GM21447 (cell line): ENCODE measurements around the gene F2R.
"Not testable (repeated sequence)": the region's sequence is repeated elsewhere in the genome, so short reads cannot be mapped to it uniquely, and the experiment has no call there.

Source experiments
- ATAC-seq: cut with Tn5 transposase; IDR thresholded peaks from one replicate; pipeline ENCODE4 v1.9.1; 2021; ENCODE audit not compliant: unreplicated experiment

Gene F2R

DNA sequence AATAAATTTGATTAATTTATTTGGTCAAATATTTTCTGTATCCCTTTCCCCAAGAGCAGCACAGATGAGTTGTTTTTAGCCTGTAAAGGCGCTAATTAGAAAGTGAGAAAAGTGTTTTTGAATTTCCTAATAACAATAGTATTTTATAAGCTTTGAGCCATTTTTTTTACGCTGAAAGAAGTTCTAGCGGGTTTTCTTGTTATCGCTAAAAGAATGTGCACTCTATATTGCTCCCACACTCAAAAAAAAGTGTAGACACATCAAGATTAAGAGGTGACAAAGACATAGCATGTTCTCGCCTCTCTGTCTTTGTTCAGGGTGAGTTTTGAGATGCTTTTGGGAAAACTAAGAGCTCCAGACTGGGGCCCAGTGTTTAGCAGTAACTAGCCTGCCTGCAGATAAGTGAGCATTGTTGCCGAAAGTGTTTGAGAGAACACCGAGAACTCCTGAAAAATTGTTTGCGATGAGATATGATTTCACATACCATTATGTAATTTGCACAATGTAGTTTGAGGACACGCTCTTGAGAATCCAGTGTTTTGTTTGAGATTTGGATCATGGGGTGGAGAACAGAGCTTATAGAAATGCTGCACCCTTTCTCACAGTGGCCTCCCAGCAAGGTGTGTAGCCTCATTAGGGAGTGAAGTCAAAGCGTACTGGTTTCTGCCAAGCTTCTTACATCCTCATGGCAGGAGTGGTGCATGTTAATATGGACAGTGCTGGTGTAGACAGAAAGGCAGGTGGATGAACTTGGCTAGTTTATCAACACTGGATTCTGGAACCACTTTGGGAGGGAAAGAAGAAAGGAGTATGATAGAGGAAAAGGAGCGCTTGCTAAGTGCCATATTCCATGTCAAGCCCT lies 1.5 kb downstream of the F2R start:
- no peak for ATAC-seq

DNA sequence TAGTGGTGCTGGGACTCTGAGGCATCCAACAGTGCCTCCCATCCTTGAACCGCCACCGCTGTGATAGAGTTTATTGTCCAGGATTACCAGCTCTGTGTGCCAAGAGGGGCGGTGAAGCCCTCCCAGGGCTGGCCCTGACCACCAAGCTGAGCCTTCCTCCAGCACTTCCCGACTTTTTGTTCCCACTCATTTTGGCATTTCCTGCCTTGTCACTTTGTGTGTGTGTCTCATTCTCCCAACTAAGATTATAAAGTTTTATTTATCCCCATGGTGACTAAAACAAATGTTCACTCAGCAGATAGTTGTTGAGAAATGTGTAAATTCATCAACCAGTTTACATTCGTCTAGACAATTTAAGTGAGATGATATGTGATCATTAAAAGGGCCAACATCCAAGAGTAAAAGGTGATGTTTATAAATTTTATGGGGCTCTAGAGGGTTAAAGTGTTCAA lies 2.5 kb downstream of the F2R start:
- no peak for ATAC-seq

GRCh38 chr5:76718880-76719279 lies 3.0 kb downstream of the F2R start:
- ATAC-seq = no peak

DNA sequence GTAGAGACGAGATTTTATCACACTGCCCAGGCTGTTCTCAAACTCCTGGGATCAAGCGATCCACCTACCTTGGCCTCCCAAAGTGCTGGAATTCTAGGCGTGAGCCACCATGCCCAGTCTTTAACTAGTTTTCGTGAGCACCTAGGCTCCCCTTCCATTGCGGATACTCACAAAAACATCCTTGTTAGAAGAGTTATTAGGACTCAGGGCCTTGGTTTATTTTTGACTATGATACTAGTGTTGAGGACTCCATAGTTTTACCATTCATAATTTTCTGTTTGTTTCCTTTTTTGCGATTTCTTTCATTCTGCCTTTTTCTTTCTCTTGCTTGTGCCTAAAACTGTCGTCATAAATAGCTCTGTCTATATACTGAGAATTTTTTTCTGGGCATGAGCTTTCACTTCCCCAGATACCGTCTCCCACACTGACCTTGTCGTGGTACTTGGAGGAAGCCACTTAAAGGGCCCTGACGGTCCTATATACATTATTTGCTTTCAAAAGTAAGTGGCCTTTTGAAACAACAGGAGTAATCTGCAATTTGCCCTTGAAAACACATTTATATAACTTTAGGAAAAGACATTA lies 5.2 kb downstream of the F2R start:
- ATAC-seq = peak; percentile 97

DNA sequence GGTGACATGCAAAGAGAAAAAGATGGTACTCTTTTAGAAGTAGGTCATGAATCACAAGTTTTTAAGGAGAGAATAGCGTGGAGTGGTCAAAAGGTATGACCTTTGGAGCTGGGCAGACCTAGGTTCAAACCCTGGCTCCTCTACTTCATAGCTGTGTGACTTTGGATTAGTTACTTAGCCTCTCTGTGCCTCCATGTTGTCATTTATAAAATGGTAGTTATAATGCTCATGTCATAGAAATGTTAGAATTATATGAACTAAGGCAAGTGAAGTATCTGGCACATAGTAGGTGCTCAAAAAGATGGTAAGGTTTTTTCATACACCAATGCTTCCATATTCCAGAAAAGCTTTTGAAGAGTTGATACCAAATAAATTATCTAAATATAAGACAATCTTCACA lies 7.3 kb downstream of the F2R start:
- no peak for ATAC-seq

DNA sequence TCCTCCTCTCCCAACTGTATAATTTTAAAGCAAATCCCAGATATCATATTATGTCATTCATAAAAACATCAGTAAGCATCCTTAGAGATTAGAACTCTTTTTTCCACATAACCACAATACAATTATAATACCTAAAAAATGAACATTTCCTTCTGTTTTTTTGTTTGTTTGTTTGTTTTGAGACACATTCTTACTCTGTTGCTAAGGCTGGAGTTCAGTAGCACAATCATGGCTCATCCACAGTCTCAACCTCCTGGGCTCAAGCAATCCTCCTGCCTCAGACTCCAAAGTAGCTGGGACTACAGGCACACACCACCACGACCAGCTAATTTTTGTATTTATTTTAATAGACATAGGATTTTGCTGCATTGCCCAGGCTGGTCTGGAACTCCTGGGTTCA lies 8.0 kb downstream of the F2R start:
- no peak for ATAC-seq

DNA sequence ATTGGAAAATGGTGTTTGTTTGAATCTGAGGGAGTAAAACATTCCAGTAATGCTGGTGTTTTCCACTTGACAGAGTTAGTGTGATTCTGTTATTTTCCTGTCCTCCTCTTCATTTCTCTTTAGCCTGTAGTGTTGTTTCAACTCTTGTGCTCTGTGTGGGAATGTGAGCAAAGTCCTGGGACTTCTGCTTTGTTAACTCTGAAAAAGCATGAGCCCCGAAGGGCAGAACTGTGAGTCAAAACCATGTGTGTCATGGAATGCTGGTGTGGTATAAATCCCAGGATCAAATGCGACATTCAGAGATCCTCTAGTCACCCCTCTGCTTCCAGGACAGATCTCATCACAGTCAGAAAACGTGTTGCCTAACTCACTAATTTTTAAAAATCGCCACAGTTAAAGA lies 8.9 kb downstream of the F2R start:
- ATAC-seq = no peak

- no peak for ATAC-seq
These were observed 13.0 kb downstream of the F2R start for GRCh38 chr5:76728965-76729364.

DNA sequence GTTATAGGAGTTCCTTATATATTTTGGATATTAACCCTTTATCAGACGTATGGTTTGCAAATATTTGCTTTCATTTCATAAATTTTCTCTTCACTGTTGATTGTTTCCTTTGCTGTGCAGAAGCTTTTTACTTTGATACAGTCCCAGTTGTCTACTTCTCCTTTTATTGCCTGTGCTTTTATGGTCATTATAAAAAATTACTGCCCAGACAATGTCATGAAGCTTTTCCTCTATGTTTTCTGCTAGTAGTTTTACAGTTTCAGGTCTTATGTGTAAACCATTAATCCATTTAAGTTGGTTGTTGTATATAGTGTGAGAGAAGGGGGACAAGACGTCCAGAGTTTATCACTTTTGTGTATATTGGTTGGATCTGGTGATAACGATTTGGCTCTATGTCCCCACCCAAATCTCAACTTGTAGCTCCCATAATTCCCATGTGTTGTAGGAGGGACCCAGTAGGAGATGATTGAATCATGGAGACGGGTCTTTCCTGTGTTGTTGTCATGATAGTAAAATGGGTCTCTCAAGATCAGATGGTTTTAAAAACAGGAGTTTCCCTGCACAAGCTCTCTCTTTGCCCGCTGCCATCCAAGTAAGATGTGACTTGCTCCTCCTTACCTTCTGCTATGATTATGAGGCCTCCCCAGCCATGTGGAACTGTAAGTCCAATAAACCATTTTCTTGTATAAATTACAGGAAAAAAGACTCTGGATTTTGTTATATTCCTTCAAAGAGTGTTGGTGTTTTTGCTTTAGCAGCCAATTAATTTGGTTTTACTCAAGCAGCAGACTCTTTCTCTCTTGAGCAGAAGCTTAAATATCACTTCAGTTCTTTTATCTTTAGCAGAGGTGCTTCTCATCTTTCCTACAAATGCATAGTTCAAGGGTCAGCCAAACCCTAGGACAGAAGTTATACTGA lies 13.7 kb downstream of the F2R start:
- ATAC-seq = no peak

GRCh38 chr5:76732405-76733048 lies 16.6 kb downstream of the F2R start:
- ATAC-seq = no peak

DNA sequence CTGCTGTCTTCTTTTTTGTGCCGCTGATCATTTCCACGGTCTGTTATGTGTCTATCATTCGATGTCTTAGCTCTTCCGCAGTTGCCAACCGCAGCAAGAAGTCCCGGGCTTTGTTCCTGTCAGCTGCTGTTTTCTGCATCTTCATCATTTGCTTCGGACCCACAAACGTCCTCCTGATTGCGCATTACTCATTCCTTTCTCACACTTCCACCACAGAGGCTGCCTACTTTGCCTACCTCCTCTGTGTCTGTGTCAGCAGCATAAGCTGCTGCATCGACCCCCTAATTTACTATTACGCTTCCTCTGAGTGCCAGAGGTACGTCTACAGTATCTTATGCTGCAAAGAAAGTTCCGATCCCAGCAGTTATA lies 17.1 kb downstream of the F2R start:
- peak; percentile 46 for ATAC-seq

GRCh38 chr5:76735762-76736545 lies 20.0 kb downstream of the F2R start:
- no peak for ATAC-seq

DNA sequence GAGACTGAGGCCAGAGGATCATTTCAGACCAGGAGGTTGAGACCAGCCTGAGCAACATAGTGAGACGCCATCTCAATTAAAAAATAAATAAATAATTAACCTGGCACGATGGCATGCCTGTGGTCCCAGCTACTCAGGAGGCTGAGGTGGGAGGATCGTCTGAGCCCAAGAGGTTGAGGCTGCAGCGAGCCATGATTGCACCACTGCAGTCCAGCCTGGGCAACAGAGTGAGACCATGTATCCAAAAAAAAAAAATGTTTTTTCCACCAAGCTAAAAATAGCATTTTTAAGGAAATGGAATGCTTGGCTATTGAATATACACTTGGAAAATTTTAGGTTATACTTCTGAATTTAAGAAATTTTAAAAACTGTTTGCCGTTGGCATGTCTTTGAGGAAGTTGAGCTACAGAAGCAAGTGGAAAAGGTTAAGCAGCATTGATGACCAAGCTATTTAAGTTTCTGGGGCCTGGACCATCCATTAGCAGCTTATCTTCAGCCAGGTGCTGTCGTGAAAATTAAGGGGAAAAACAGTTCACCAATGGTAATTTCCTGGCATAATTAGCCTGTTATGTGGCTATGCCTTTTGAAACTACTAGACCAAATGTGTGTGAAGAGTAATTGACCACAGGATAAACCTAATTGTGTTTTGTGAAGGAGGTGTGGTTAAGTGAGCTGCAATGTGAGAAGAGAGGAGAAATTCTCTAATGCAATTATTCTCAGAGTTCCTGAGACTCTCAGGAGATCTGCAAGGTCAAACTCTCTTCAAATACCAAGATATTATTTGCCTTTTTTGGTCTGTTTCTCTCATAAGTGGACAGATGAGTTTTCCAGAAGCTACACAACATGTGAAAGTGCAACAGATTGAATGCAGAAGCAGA lies 21.0 kb downstream of the F2R start:
- ATAC-seq = no peak

DNA sequence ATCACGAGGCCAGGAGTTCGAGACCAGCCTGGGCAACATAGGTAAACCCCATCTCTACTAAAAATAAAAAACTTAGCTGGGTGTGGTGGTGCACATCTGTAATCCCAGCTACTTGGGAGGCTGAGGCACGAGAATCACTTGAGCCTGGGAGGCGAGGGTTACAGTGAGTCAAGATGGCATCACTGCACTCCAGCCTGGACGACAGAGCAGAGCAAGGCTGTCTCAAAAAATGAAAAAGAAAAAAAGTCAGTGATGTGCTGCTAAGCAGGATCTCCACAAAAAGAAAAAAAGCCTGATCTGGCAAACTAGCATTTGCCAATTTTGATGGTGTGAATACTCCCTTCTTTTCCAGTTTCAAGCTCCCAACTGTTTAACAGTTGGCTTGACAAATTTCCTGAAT lies 21.9 kb downstream of the F2R start:
- no peak for ATAC-seq

DNA sequence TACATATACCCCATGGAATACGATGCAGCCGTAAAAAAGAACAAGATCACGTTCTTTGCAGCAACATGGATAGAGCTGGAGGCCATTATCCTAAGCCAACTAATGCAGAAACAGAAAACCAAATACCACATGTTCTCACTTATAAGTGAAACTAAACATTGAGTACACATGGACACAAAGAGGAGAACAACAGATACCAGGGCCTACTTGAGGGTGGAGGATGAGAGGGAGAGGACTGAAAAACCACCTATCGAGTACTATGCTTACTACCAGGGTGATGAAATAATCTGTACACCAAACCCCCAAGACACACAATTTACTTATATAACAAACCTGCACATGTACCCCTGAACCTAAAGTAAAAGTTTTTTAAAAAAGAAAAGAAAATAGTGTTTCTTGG lies 25.6 kb downstream of the F2R start:
- ATAC-seq = not testable (repeated sequence)

GRCh38 chr5:76742583-76742982 lies 26.7 kb downstream of the F2R start:
- no peak for ATAC-seq

- ATAC-seq = no peak
These were observed 28.7 kb downstream of the F2R start for GRCh38 chr5:76744632-76745031.

DNA sequence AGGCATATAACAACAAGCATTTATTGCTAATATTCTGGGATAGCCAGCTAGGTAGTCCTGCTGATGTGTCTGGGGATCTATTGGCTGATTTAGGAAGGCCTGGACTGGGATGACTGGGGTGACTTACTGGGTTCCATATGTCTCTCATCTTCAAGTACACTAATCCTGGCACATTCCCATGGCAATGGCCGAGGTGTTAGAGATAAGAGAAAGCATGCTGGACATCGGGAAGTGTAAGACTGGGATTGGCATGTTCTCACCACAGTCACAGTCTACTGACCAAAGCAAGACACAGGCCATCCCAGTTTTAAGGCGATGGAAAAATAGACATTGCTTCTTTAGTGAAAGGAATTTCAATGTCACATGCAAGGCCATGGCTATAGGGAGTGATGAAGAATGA lies 29.7 kb downstream of the F2R start:
- ATAC-seq = no peak

- ATAC-seq = no peak
These were observed 30.8 kb downstream of the F2R start for GRCh38 chr5:76746677-76747076.
